ENCODE measurements around the gene SRGAP3. TPM values are rescaled to one million over a fixed set of nuclear protein-coding genes. Genes with fewer than 3 reads are reported as not detected.
A peak's percentile ranks its signal among the peaks of the same experiment; 100 is the strongest.

SRGAP3 gene
- total RNA-seq, 1 experiment from 2014 or later: 17.9 TPM

DNA sequence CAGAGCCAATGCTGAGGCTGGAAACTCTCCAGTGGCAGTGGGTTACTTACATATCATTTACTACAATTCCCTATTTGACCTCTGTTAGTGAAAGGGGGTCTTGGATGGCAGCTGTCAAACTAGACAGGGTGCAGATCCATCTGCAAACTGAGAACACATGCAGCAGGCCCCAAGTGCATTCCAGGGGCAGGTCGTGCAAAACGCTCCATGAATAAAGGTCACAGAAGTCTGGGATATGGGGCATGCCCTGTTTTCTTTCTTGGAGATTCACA lies 261.1 kb downstream of the SRGAP3 start:
- no peaks in the 10 kb centered on the region for H3K9me3 Mint-ChIP-seq

GRCh38 chr3:8987645-8988383 lies 261.6 kb downstream of the SRGAP3 start:
- H3K4me3 Mint-ChIP-seq: peak overlapping the region; percentile 54
- H3K36me3 Mint-ChIP-seq: no peaks in the 10 kb centered on the region
- H3K27ac Mint-ChIP-seq: no peak overlapping the region
- H3K27me3 Mint-ChIP-seq (ENCODE audit: low read depth): no peaks in the 10 kb centered on the region
- no peaks in the 10 kb centered on the region for H3K9me3 Mint-ChIP-seq
- ATAC-seq: peak; percentile 90
- POLR2A ChIA-PET: interaction anchor here (0.6 to 1.5 kb wide), 3 partner anchors 308 to 385 kb away, joined by 3 to 4 read pairs (median 3); no protein-coding TSS in a partner anchor
- DNase-seq (ENCODE audit: low spot score): peak; percentile 85
- CTCF ChIA-PET: interaction anchor here (0.5 to 5.8 kb wide), 79 partner anchors 10 to 1993 kb away, joined by 3 to 115 read pairs (median 5); partner anchors contain the start of genes MTMR14, OXTR, RAD18 and SRGAP3
- H3K4me1 Mint-ChIP-seq: peaks cover 10% of the 10 kb centered on the region
- TF ChIP-seq, protein P1, sequence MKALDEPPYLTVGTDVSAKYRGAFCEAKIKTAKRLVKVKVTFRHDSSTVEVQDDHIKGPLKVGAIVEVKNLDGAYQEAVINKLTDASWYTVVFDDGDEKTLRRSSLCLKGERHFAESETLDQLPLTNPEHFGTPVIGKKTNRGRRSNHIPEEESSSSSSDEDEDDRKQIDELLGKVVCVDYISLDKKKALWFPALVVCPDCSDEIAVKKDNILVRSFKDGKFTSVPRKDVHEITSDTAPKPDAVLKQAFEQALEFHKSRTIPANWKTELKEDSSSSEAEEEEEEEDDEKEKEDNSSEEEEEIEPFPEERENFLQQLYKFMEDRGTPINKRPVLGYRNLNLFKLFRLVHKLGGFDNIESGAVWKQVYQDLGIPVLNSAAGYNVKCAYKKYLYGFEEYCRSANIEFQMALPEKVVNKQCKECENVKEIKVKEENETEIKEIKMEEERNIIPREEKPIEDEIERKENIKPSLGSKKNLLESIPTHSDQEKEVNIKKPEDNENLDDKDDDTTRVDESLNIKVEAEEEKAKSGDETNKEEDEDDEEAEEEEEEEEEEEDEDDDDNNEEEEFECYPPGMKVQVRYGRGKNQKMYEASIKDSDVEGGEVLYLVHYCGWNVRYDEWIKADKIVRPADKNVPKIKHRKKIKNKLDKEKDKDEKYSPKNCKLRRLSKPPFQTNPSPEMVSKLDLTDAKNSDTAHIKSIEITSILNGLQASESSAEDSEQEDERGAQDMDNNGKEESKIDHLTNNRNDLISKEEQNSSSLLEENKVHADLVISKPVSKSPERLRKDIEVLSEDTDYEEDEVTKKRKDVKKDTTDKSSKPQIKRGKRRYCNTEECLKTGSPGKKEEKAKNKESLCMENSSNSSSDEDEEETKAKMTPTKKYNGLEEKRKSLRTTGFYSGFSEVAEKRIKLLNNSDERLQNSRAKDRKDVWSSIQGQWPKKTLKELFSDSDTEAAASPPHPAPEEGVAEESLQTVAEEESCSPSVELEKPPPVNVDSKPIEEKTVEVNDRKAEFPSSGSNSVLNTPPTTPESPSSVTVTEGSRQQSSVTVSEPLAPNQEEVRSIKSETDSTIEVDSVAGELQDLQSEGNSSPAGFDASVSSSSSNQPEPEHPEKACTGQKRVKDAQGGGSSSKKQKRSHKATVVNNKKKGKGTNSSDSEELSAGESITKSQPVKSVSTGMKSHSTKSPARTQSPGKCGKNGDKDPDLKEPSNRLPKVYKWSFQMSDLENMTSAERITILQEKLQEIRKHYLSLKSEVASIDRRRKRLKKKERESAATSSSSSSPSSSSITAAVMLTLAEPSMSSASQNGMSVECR (CRISPR knock-in tag; IDR thresholded peaks at IDR 0.05; ENCODE audit: borderline replicate concordance): no peak
- peak; percentile 88 for TF ChIP-seq MAX (CRISPR knock-in tag; IDR thresholded peaks at IDR 0.05)
- no peak for TF ChIP-seq FOXP1 (CRISPR knock-in tag; IDR thresholded peaks at IDR 0.05; ENCODE audit: borderline replicate concordance)
- TF ChIP-seq ESRRA (CRISPR knock-in tag; IDR thresholded peaks at IDR 0.05; ENCODE audit: borderline replicate concordance): no peak
- no peak for TF ChIP-seq GABPB1 (CRISPR knock-in tag; IDR thresholded peaks at IDR 0.05)
- TF ChIP-seq ZNF671 (CRISPR knock-in tag; IDR thresholded peaks at IDR 0.05): no peak
- TF ChIP-seq, protein P2, sequence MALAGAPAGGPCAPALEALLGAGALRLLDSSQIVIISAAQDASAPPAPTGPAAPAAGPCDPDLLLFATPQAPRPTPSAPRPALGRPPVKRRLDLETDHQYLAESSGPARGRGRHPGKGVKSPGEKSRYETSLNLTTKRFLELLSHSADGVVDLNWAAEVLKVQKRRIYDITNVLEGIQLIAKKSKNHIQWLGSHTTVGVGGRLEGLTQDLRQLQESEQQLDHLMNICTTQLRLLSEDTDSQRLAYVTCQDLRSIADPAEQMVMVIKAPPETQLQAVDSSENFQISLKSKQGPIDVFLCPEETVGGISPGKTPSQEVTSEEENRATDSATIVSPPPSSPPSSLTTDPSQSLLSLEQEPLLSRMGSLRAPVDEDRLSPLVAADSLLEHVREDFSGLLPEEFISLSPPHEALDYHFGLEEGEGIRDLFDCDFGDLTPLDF (CRISPR knock-in tag; IDR thresholded peaks at IDR 0.05): no peak
- TF ChIP-seq FOXK1 (CRISPR knock-in tag; IDR thresholded peaks at IDR 0.05): 0 out of 2 replicates have a peak, but pooled peaks have one; percentile 32
- no peak for TF ChIP-seq E2F4 (CRISPR knock-in tag; IDR thresholded peaks at IDR 0.05; ENCODE audit: borderline replicate concordance, low read depth)
- TF ChIP-seq JUN (CRISPR knock-in tag; IDR thresholded peaks at IDR 0.05): no peak
- TF ChIP-seq, protein P3, sequence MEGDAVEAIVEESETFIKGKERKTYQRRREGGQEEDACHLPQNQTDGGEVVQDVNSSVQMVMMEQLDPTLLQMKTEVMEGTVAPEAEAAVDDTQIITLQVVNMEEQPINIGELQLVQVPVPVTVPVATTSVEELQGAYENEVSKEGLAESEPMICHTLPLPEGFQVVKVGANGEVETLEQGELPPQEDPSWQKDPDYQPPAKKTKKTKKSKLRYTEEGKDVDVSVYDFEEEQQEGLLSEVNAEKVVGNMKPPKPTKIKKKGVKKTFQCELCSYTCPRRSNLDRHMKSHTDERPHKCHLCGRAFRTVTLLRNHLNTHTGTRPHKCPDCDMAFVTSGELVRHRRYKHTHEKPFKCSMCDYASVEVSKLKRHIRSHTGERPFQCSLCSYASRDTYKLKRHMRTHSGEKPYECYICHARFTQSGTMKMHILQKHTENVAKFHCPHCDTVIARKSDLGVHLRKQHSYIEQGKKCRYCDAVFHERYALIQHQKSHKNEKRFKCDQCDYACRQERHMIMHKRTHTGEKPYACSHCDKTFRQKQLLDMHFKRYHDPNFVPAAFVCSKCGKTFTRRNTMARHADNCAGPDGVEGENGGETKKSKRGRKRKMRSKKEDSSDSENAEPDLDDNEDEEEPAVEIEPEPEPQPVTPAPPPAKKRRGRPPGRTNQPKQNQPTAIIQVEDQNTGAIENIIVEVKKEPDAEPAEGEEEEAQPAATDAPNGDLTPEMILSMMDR (IDR thresholded peaks at IDR 0.05): peak; percentile 78
- TF ChIP-seq SMAD4 (CRISPR knock-in tag; IDR thresholded peaks at IDR 0.05): no peak

More for the DNA sequence above, 261.1 kb downstream of the SRGAP3 start:
- ATAC-seq (no peak), DNase-seq (ENCODE audit: low spot score) (no peak)
- Mint-ChIP-seq H3K4me3 (no peak overlapping the region), H3K36me3 (no peaks in the 10 kb centered on the region), H3K4me1 (peaks cover 15% of the 10 kb centered on the region), H3K27me3 (ENCODE audit: low read depth) (no peaks in the 10 kb centered on the region), H3K27ac (no peak overlapping the region)
- POLR2A ChIA-PET: interaction anchor here (0.6 to 1.5 kb wide), 3 partner anchors 309 to 384 kb away, joined by 3 to 4 read pairs (median 3); no protein-coding TSS in a partner anchor
- TF ChIP-seq ESRRA (CRISPR knock-in tag; IDR thresholded peaks at IDR 0.05; ENCODE audit: borderline replicate concordance) (no peak), SMAD3 (CRISPR knock-in tag; IDR thresholded peaks at IDR 0.05; ENCODE audit: borderline replicate concordance) (no peak), TEAD4 (CRISPR knock-in tag; IDR thresholded peaks at IDR 0.05) (no peak), ZNF138 (CRISPR knock-in tag; conservative IDR thresholded peaks at IDR 0.05) (no peak), JAZF1 (CRISPR knock-in tag; IDR thresholded peaks at IDR 0.05) (no peak), TCF7 (CRISPR knock-in tag; IDR thresholded peaks at IDR 0.05; ENCODE audit: low read depth) (no peak)
- TF ChIP-seq, protein P4, sequence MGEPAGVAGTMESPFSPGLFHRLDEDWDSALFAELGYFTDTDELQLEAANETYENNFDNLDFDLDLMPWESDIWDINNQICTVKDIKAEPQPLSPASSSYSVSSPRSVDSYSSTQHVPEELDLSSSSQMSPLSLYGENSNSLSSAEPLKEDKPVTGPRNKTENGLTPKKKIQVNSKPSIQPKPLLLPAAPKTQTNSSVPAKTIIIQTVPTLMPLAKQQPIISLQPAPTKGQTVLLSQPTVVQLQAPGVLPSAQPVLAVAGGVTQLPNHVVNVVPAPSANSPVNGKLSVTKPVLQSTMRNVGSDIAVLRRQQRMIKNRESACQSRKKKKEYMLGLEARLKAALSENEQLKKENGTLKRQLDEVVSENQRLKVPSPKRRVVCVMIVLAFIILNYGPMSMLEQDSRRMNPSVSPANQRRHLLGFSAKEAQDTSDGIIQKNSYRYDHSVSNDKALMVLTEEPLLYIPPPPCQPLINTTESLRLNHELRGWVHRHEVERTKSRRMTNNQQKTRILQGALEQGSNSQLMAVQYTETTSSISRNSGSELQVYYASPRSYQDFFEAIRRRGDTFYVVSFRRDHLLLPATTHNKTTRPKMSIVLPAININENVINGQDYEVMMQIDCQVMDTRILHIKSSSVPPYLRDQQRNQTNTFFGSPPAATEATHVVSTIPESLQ (CRISPR knock-in tag; IDR thresholded peaks at IDR 0.05): no peak
- TF ChIP-seq, protein P5, sequence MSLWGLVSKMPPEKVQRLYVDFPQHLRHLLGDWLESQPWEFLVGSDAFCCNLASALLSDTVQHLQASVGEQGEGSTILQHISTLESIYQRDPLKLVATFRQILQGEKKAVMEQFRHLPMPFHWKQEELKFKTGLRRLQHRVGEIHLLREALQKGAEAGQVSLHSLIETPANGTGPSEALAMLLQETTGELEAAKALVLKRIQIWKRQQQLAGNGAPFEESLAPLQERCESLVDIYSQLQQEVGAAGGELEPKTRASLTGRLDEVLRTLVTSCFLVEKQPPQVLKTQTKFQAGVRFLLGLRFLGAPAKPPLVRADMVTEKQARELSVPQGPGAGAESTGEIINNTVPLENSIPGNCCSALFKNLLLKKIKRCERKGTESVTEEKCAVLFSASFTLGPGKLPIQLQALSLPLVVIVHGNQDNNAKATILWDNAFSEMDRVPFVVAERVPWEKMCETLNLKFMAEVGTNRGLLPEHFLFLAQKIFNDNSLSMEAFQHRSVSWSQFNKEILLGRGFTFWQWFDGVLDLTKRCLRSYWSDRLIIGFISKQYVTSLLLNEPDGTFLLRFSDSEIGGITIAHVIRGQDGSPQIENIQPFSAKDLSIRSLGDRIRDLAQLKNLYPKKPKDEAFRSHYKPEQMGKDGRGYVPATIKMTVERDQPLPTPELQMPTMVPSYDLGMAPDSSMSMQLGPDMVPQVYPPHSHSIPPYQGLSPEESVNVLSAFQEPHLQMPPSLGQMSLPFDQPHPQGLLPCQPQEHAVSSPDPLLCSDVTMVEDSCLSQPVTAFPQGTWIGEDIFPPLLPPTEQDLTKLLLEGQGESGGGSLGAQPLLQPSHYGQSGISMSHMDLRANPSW (CRISPR knock-in tag; conservative IDR thresholded peaks at IDR 0.05; ENCODE audit: low read depth): no peak
- CTCF ChIA-PET: interaction anchor here (0.6 to 5.8 kb wide), 70 partner anchors 10 to 1992 kb away, joined by 3 to 115 read pairs (median 5); partner anchors contain the start of genes MTMR14, OXTR, RAD18 and SRGAP3

Data from WTC11 (cell line).